SU-DHL-6 (cell line): ENCODE data around the gene TXN2.
"Not testable (repeated sequence)": the region's sequence is repeated elsewhere in the genome, so short reads cannot be mapped to it uniquely, and the experiment has no call there.

Experiments
- EZH2phosphoT487 ChIP-seq: fragments of 200-600 bp; sonication (generic), shearing (Covaris generic); conservative IDR thresholded peaks from 2 replicates; pipeline ENCODE4 v1.6.1; 2018; ENCODE audit warnings: mild to moderate bottlenecking, antibody characterized with exemption, low read length, moderate library complexity, mixed read lengths
- TF ChIP-seq, protein P1 (sequence below): fragments of 200-600 bp; sonication (generic); IDR thresholded peaks from one replicate; pipeline ENCODE4 v1.5.1; 2017; ENCODE audit warnings: antibody characterized with exemption, mild to moderate bottlenecking, low read length, moderate library complexity; ENCODE audit not compliant: insufficient read depth, poor library complexity, severe bottlenecking

DNA sequence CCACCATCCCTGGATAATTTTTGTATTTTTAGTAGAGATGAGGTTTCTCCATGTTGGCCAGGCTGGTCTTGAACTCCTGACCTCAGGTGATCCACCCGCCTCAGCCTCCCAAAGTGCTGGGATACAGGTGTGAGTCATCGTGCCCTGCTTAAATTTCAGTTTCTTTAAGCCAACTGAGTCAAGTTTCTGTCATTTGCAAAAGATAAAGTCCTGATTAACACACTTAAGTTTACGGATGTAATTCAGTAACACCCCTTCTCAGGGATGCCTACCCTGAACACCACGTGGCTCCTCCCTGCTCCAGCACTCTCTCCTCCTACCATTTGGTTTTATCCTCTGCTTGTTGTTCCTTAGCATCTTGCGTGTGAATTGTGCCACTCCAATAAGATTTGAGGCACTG is 57.0 kb downstream of the TXN2 start:
- TF ChIP-seq, protein P1, sequence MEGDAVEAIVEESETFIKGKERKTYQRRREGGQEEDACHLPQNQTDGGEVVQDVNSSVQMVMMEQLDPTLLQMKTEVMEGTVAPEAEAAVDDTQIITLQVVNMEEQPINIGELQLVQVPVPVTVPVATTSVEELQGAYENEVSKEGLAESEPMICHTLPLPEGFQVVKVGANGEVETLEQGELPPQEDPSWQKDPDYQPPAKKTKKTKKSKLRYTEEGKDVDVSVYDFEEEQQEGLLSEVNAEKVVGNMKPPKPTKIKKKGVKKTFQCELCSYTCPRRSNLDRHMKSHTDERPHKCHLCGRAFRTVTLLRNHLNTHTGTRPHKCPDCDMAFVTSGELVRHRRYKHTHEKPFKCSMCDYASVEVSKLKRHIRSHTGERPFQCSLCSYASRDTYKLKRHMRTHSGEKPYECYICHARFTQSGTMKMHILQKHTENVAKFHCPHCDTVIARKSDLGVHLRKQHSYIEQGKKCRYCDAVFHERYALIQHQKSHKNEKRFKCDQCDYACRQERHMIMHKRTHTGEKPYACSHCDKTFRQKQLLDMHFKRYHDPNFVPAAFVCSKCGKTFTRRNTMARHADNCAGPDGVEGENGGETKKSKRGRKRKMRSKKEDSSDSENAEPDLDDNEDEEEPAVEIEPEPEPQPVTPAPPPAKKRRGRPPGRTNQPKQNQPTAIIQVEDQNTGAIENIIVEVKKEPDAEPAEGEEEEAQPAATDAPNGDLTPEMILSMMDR: not testable (repeated sequence)
- not testable (repeated sequence) for TF ChIP-seq EZH2phosphoT487
